Inflammatory macrophage (primary cell): ENCODE measurements around the gene SORCS2.

ENCODE experiments used
- DNase-seq, 2 donors: peaks; one replicate each; pipeline ENCODE4 v3.0.0-alpha.2; 2020 to 2022
- total RNA-seq, 18 experiments: gene quantifications; one replicate each; lab custom pipeline; 2026; ENCODE audit warnings: mixed read lengths in 6 of 18, inconsistent platforms in 2 of 18; lab: John Stamatoyannopoulos, UW

The SORCS2 gene
- 0 to 0.41 (median 0.19) reads per million in 18 experiments for total RNA-seq

- DNase-seq: peak in 1 of 2 donors; percentile 2
Observed at GRCh38 chr4:7192252-7193029, at the start of gene SORCS2. Gene SORCS2 (plus strand): TSS chr4:7192538.

GRCh38 chr4:7144374-7145290 is 47.7 kb upstream of the SORCS2 start:
- no peak for DNase-seq

GRCh38 chr4:7145291-7145934 is 46.9 kb upstream of the SORCS2 start:
- no peak for DNase-seq

- no peak for DNase-seq
Observed at GRCh38 chr4:7146059-7146785, 46.1 kb upstream of the SORCS2 start.

GRCh38 chr4:7146786-7147115 is 45.6 kb upstream of the SORCS2 start:
- no peak for DNase-seq

GRCh38 chr4:7147261-7147660 is 45.1 kb upstream of the SORCS2 start:
- no peak for DNase-seq

GRCh38 chr4:7147661-7148310 is 44.6 kb upstream of the SORCS2 start:
- no peak for DNase-seq

- DNase-seq: no peak
Observed at GRCh38 chr4:7148337-7148736, 44.0 kb upstream of the SORCS2 start.

GRCh38 chr4:7150036-7150635 is 42.2 kb upstream of the SORCS2 start:
- DNase-seq: no peak

- no peak for DNase-seq
Observed at GRCh38 chr4:7151668-7152227, 40.6 kb upstream of the SORCS2 start.

GRCh38 chr4:7153711-7154110 is 38.6 kb upstream of the SORCS2 start:
- no peak for DNase-seq

GRCh38 chr4:7154351-7154981 is 37.9 kb upstream of the SORCS2 start:
- no peak for DNase-seq

GRCh38 chr4:7155590-7156071 is 36.7 kb upstream of the SORCS2 start:
- no peak for DNase-seq

GRCh38 chr4:7156328-7156727 is 36.0 kb upstream of the SORCS2 start:
- DNase-seq: no peak

- DNase-seq: no peak
Observed at GRCh38 chr4:7156761-7157488, 35.4 kb upstream of the SORCS2 start.

GRCh38 chr4:7157666-7158065 is 34.7 kb upstream of the SORCS2 start:
- no peak for DNase-seq

- no peak for DNase-seq
Observed at GRCh38 chr4:7158081-7158750, 34.1 kb upstream of the SORCS2 start.

GRCh38 chr4:7158991-7159390 is 33.3 kb upstream of the SORCS2 start:
- no peak for DNase-seq

GRCh38 chr4:7159923-7160322 is 32.4 kb upstream of the SORCS2 start:
- no peak for DNase-seq
